Measurements from ENCODE around the gene C5orf63. TPM values are rescaled to one million over a fixed set of nuclear protein-coding genes. Genes with fewer than 3 reads are reported as not detected.
A peak's percentile ranks its signal among the peaks of the same experiment; 100 is the strongest.
"Not testable (repeated sequence)": the region's sequence is repeated elsewhere in the genome, so short reads cannot be mapped to it uniquely, and the experiment has no call there.

The C5orf63 gene
- total RNA-seq, 1 donor from 2014 or later, result 4.0 TPM

DNA sequence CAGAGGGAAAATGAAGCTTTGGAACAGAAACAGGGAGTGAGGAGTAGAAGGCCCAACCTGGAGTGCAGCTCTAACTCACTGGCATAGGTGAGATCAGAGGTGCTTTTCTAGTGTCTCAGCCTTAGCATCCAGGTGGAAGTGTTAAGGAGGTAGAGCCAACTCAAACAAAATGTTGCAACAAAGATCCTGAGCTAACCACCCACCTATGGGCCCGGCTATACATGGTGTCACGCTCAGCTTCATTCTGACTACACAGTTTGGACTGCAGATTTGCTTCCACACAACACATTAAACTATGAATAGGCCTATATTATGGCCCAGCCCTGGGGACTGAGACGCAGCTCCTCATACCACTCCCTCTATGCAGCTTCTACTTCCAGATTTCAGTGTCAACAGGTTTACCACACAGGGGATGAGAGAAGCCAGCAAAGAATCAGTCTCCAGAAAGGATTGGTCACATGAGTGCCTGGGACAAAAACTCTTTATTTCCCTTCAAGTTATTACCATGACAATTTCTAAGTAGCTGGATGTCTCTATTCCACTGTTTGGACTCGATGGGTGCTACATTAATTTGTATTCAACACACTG lies 9.0 kb downstream of the C5orf63 start:
- no peak overlapping the region for H3K4me3 Mint-ChIP-seq
- no peak overlapping the region for H3K27ac Mint-ChIP-seq
- H3K36me3 Mint-ChIP-seq (ENCODE audit: low read depth), result peaks cover 8% of the 10 kb centered on the region
- no peaks in the 10 kb centered on the region for H3K27me3 Mint-ChIP-seq (ENCODE audit: insufficient read depth)
- H3K4me1 Mint-ChIP-seq (ENCODE audit: low read depth), result peaks cover 26% of the 10 kb centered on the region
- H3K9me3 Mint-ChIP-seq, result no peaks in the 10 kb centered on the region
- DNase-seq (ENCODE audit: low spot score), result no peak
- intact Hi-C loops (cut with micrococcal nuclease), result no loop called here

DNA sequence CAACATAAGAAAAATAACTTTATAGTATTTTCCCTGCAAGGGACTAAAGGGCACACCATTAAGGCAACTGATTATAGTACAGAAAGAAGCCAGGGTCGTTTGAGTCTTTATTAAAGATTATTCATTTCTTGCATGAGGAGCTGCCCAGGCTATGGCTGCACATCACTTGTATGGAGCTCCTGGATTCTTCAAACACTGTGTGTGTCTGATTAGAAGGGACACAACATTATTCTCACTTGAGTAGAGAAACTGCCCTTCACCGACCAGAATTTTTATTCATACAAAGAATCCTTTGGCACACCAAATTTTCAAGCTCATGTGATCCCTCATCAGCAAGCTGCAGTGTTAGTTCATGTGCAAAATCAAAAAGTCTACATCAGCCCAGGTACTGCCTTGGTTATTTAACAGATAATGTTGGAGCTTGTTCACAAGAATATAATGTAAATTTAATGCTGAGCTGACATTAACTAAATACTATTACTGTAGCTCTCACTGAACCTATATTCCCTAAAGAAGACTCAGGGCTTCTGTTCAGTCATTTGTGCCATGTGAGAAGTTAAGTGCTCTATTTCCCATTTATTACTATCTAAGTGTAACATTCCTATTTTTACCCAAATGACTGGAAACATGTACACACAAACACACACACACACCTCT lies 9.9 kb downstream of the C5orf63 start:
- no peak for DNase-seq (ENCODE audit: low spot score)
- Mint-ChIP-seq H3K4me1 (ENCODE audit: low read depth) (peaks cover 26% of the 10 kb centered on the region), H3K27ac (no peak overlapping the region), H3K9me3 (no peaks in the 10 kb centered on the region), H3K36me3 (ENCODE audit: low read depth) (peaks cover 4% of the 10 kb centered on the region), H3K27me3 (ENCODE audit: insufficient read depth) (no peaks in the 10 kb centered on the region), H3K4me3 (no peak overlapping the region)
- intact Hi-C loops (cut with micrococcal nuclease), result no loop called here

DNA sequence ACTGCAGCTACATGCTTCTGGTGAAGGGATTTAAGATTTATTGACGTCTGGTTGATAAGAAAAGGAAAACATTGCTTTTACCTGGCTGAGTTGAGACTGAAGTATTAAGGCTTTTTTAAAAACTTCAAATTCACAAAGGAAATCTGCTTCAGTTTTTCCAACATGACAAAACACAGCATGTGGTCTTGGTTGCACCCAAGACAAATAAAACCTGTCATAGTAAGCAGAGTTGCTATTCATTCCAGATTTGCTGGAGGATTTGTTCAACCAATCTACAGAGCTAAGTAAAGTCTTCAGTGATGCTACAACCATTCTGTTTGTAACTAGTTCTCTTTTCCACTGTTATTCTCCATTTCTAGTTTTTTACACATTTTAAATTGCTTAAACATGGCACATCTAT lies 11.3 kb downstream of the C5orf63 start:
- H3K27ac Mint-ChIP-seq, result no peak overlapping the region
- intact Hi-C loops (cut with micrococcal nuclease), result no loop called here

DNA sequence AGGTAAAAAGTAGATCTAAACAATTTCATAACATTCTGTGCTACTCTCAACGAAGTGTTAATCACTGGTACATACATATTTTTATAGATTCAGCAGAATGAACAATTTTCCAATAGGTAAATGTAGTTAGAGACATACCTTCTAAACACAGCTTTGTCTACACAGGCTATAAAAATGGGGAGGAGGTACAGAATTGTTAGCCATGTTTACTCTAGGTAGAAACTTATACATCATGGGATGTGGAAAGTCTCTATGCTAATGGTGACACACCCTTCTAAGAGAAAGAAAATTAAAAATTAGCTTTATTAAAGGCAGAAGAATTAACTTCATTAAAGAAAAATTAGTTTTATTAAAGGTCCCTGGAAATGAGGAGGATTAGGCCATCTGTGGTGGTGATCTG lies 11.8 kb downstream of the C5orf63 start:
- H3K9me3 Mint-ChIP-seq, result no peaks in the 10 kb centered on the region
- no peak overlapping the region for H3K27ac Mint-ChIP-seq
- peaks cover 26% of the 10 kb centered on the region for H3K4me1 Mint-ChIP-seq (ENCODE audit: low read depth)
- no peaks in the 10 kb centered on the region for H3K27me3 Mint-ChIP-seq (ENCODE audit: insufficient read depth)
- peaks cover 4% of the 10 kb centered on the region for H3K36me3 Mint-ChIP-seq (ENCODE audit: low read depth)
- H3K4me3 Mint-ChIP-seq, result no peak overlapping the region
- intact Hi-C loops (cut with micrococcal nuclease), result no loop called here
- no peak for DNase-seq (ENCODE audit: low spot score)

More for the DNA sequence above, 11.3 kb downstream of the C5orf63 start:
- H3K9me3 Mint-ChIP-seq, result no peaks in the 10 kb centered on the region
- peaks cover 26% of the 10 kb centered on the region for H3K4me1 Mint-ChIP-seq (ENCODE audit: low read depth)
- H3K4me3 Mint-ChIP-seq, result no peak overlapping the region
- no peaks in the 10 kb centered on the region for H3K27me3 Mint-ChIP-seq (ENCODE audit: insufficient read depth)
- peaks cover 4% of the 10 kb centered on the region for H3K36me3 Mint-ChIP-seq (ENCODE audit: low read depth)
- no peak for DNase-seq (ENCODE audit: low spot score)

- Mint-ChIP-seq H3K27me3 (ENCODE audit: insufficient read depth) (no peaks in the 10 kb centered on the region), H3K36me3 (ENCODE audit: low read depth) (peaks cover 8% of the 10 kb centered on the region), H3K4me3 (no peak overlapping the region), H3K4me1 (ENCODE audit: low read depth) (peaks cover 26% of the 10 kb centered on the region), H3K27ac (peak overlapping the region; percentile 57), H3K9me3 (no peaks in the 10 kb centered on the region)
- intact Hi-C loops (cut with micrococcal nuclease), result no loop called here
- DNase-seq (ENCODE audit: low spot score), result no peak
Observed at GRCh38 chr5:127060470-127060985, 12.8 kb downstream of the C5orf63 start.

DNA sequence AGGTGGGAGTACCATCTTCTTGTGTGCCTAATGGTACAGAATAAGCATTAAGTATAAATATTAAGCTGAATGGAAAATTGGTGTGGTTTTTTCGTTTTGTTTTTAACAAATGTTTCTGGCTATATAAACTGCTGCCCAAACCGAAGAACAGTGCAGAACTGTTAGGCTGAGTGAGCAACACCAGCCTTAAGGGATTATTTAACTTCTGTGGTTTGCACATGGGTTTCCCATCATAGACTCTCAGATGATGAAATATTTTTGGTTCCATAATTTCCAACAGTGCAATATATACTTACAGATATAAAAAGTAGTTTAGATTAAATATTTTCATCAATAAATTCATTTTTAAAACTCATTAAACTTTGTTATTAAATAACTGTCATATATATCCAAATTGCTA lies 16.4 kb downstream of the C5orf63 start:
- no peak overlapping the region for H3K4me3 Mint-ChIP-seq
- H3K27ac Mint-ChIP-seq, result no peak overlapping the region
- H3K36me3 Mint-ChIP-seq (ENCODE audit: low read depth), result peaks cover 13% of the 10 kb centered on the region
- no peaks in the 10 kb centered on the region for H3K27me3 Mint-ChIP-seq (ENCODE audit: insufficient read depth)
- no peak for DNase-seq (ENCODE audit: low spot score)
- no peaks in the 10 kb centered on the region for H3K9me3 Mint-ChIP-seq
- H3K4me1 Mint-ChIP-seq (ENCODE audit: low read depth), result peaks cover 23% of the 10 kb centered on the region
- intact Hi-C loops (cut with micrococcal nuclease), result no loop called here

- intact Hi-C loops (cut with micrococcal nuclease), result no loop called here
- Mint-ChIP-seq H3K27ac (no peak overlapping the region), H3K4me1 (ENCODE audit: low read depth) (peaks cover 14% of the 10 kb centered on the region), H3K27me3 (ENCODE audit: insufficient read depth) (no peaks in the 10 kb centered on the region), H3K36me3 (ENCODE audit: low read depth) (peaks cover 13% of the 10 kb centered on the region), H3K9me3 (no peaks in the 10 kb centered on the region), H3K4me3 (no peak overlapping the region)
- no peak for DNase-seq (ENCODE audit: low spot score)
Observed at GRCh38 chr5:127055880-127056653, 17.2 kb downstream of the C5orf63 start.

- H3K4me3 Mint-ChIP-seq; DNase-seq (ENCODE audit: low spot score); H3K36me3 Mint-ChIP-seq (ENCODE audit: low read depth); H3K4me1 Mint-ChIP-seq (ENCODE audit: low read depth); H3K27me3 Mint-ChIP-seq (ENCODE audit: insufficient read depth); H3K27ac Mint-ChIP-seq; intact Hi-C loops (cut with micrococcal nuclease); H3K9me3 Mint-ChIP-seq: not testable (repeated sequence)
Observed at GRCh38 chr5:127053551-127053950, 19.8 kb downstream of the C5orf63 start.

DNA sequence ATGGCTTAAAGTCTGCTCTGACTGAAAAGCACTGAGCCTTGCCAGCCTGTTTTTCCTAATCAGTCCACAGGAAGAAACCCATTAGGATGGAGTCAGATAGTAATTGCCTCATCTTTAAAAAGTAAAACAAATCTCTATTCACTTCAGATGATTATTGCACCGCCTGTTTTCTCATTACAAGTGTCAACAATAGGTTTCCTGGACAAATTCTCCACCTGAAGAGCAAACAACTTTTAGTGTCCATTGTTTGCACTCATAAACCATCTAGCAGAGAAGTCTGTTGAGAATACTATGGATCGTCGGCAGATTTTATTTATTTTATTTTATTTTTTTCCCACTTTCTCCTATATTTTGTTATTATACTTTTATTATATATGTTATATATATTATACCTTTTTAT lies 20.3 kb downstream of the C5orf63 start:
- Mint-ChIP-seq H3K9me3 (no peaks in the 10 kb centered on the region), H3K4me1 (ENCODE audit: low read depth) (no peaks in the 10 kb centered on the region), H3K27ac (no peak overlapping the region), H3K36me3 (ENCODE audit: low read depth) (peaks cover 9% of the 10 kb centered on the region), H3K4me3 (no peak overlapping the region), H3K27me3 (ENCODE audit: insufficient read depth) (no peaks in the 10 kb centered on the region)
- intact Hi-C loops (cut with micrococcal nuclease), result no loop called here
- DNase-seq (ENCODE audit: low spot score), result no peak

DNA sequence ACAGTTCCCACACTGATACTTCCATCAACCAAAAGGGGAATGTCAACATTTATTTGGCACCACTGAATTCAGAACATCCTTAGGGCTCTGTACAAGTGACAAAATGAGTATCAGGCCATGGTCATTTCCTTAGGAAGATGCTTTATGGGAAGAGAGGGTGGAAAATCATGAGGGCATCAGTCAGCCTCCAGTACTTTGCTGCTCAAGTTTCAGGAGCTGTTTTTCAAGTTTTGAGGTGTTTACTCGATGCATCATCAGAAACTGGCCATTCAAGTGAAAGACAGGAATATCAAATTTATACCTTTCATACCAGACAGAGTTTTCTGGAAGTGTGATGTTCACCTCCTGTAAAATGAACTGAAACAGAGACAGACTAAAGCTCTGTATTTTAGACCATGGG lies 21.7 kb downstream of the C5orf63 start:
- H3K36me3 Mint-ChIP-seq (ENCODE audit: low read depth), result peaks cover 9% of the 10 kb centered on the region
- no peak overlapping the region for H3K4me3 Mint-ChIP-seq
- DNase-seq (ENCODE audit: low spot score), result no peak
- no peak overlapping the region for H3K27ac Mint-ChIP-seq
- no peaks in the 10 kb centered on the region for H3K9me3 Mint-ChIP-seq
- intact Hi-C loops (cut with micrococcal nuclease), result no loop called here
- H3K27me3 Mint-ChIP-seq (ENCODE audit: insufficient read depth), result no peaks in the 10 kb centered on the region
- no peaks in the 10 kb centered on the region for H3K4me1 Mint-ChIP-seq (ENCODE audit: low read depth)

GRCh38 chr5:127046343-127047072 lies 26.8 kb downstream of the C5orf63 start:
- DNase-seq (ENCODE audit: low spot score), result no peak
- no peaks in the 10 kb centered on the region for H3K27me3 Mint-ChIP-seq (ENCODE audit: insufficient read depth)
- H3K9me3 Mint-ChIP-seq, result no peaks in the 10 kb centered on the region
- no peak overlapping the region for H3K27ac Mint-ChIP-seq
- intact Hi-C loops (cut with micrococcal nuclease), result no loop called here
- H3K4me1 Mint-ChIP-seq (ENCODE audit: low read depth), result no peaks in the 10 kb centered on the region
- H3K4me3 Mint-ChIP-seq, result no peak overlapping the region
- H3K36me3 Mint-ChIP-seq (ENCODE audit: low read depth), result no peaks in the 10 kb centered on the region

GRCh38 chr5:127042593-127042992 lies 30.7 kb downstream of the C5orf63 start:
- intact Hi-C loops (cut with micrococcal nuclease), result no loop called here
- DNase-seq (ENCODE audit: low spot score), result no peak
- Mint-ChIP-seq H3K4me1 (ENCODE audit: low read depth) (no peaks in the 10 kb centered on the region), H3K27ac (no peak overlapping the region), H3K4me3 (no peak overlapping the region), H3K36me3 (ENCODE audit: low read depth) (no peaks in the 10 kb centered on the region), H3K27me3 (ENCODE audit: insufficient read depth) (no peaks in the 10 kb centered on the region), H3K9me3 (no peaks in the 10 kb centered on the region)

DNA sequence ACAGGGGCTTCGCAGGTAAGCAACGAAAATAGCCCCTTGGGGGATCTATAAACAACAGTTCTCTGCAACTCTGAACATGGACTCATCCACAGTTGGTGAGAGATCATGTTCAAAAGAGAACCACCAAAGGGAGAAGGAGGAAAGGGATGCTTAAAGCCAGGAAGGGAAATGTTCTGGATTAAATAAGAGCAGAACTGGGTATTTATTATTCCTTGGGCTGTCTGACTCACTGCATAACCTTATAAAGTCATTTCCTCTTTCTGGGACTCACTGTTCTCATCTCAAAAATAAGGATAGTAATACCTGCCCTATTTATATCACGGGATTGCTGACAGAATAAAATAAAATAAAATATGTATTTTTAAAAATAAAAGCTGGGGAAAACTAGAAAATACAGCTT lies 31.7 kb downstream of the C5orf63 start:
- Mint-ChIP-seq H3K9me3 (no peaks in the 10 kb centered on the region), H3K27ac (no peak overlapping the region), H3K4me3 (no peak overlapping the region), H3K4me1 (ENCODE audit: low read depth) (no peaks in the 10 kb centered on the region), H3K36me3 (ENCODE audit: low read depth) (no peaks in the 10 kb centered on the region), H3K27me3 (ENCODE audit: insufficient read depth) (no peaks in the 10 kb centered on the region)
- intact Hi-C loops (cut with micrococcal nuclease), result no loop called here
- no peak for DNase-seq (ENCODE audit: low spot score)
